ENCODE results near the gene RASL11A.

DNA sequence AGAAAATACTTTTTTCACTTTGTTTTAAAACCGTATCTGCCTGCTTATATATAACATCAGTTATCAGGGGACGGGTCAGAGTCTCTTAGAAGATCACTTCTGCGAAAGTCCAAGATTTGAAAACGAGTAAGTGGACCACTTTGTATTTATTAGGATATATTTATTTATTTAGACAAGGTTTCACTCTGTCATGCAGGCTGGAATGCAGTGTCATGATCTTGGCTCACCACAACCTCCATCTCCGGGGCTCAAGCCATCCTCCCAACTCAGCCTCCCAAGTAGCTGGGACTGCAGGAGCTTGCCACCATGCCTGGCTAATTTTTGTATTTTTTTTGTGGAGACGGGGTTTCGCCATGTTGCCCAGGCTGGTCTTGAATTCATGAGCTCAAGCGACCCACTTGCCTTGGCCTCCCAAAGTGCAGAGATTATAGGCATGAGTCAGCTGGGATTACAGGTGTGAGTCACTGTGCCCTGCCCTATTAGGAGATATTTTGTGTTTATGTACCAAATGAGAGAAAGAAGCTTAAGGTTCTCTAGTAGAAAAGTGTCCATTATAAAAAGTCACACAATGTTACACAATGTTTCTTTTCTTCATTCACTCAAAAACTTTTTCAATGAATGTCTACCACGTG lies 39.5 kb downstream of the RASL11A start:
- no peak for TF ChIP-seq POLR2A (IDR thresholded peaks at IDR 0.05)
- TF ChIP-seq CTCF (IDR thresholded peaks at IDR 0.05), result no peak
- TF ChIP-seq POLR2AphosphoS5 (IDR thresholded peaks at IDR 0.05), result no peak

Measured in stomach (tissue), 4 donors.